Measurements from ENCODE around the gene LRSAM1. TPM values are rescaled to one million over a fixed set of nuclear protein-coding genes. Genes with fewer than 3 reads are reported as not detected.

Gene LRSAM1
- total and polyA plus RNA-seq, 9 of the 15 experiments (the other 6 are each of a cell fraction or from before 2014, with no cell fraction given), result 0.07 to 16.2 (median 4.7) TPM

- TF ChIP-seq, protein P1, sequence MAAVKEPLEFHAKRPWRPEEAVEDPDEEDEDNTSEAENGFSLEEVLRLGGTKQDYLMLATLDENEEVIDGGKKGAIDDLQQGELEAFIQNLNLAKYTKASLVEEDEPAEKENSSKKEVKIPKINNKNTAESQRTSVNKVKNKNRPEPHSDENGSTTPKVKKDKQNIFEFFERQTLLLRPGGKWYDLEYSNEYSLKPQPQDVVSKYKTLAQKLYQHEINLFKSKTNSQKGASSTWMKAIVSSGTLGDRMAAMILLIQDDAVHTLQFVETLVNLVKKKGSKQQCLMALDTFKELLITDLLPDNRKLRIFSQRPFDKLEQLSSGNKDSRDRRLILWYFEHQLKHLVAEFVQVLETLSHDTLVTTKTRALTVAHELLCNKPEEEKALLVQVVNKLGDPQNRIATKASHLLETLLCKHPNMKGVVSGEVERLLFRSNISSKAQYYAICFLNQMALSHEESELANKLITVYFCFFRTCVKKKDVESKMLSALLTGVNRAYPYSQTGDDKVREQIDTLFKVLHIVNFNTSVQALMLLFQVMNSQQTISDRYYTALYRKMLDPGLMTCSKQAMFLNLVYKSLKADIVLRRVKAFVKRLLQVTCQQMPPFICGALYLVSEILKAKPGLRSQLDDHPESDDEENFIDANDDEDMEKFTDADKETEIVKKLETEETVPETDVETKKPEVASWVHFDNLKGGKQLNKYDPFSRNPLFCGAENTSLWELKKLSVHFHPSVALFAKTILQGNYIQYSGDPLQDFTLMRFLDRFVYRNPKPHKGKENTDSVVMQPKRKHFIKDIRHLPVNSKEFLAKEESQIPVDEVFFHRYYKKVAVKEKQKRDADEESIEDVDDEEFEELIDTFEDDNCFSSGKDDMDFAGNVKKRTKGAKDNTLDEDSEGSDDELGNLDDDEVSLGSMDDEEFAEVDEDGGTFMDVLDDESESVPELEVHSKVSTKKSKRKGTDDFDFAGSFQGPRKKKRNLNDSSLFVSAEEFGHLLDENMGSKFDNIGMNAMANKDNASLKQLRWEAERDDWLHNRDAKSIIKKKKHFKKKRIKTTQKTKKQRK (IDR thresholded peaks at IDR 0.05; ENCODE audit: borderline replicate concordance, low read depth, low read length), result no peak
- peak; percentile 35; the same call in 1 of the 2 replicates for TF ChIP-seq TCF3 (CRISPR knock-in tag; IDR thresholded peaks at IDR 0.05)
- TF ChIP-seq ZNF76 (CRISPR knock-in tag; IDR thresholded peaks at IDR 0.05; ENCODE audit: borderline replicate concordance), result 0 out of 2 replicates have a peak, but pooled peaks have one; percentile 61
- TF ChIP-seq EHMT2 (IDR thresholded peaks at IDR 0.05), result no peak
- TF ChIP-seq, protein P2, sequence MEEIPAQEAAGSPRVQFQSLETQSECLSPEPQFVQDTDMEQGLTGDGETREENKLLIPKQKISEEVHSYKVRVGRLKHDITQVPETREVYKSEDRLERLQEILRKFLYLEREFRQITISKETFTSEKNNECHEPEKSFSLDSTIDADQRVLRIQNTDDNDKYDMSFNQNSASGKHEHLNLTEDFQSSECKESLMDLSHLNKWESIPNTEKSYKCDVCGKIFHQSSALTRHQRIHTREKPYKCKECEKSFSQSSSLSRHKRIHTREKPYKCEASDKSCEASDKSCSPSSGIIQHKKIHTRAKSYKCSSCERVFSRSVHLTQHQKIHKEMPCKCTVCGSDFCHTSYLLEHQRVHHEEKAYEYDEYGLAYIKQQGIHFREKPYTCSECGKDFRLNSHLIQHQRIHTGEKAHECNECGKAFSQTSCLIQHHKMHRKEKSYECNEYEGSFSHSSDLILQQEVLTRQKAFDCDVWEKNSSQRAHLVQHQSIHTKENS (CRISPR knock-in tag; IDR thresholded peaks at IDR 0.05), result no peak
- no peak for TF ChIP-seq UBTF (IDR thresholded peaks at IDR 0.05; ENCODE audit: borderline replicate concordance in 1 of 2, low read depth in 2 of 2, low read length in 2 of 2)
- peak; percentile 96 for TF ChIP-seq FIP1L1 (IDR thresholded peaks at IDR 0.05; ENCODE audit: low read depth, low read length, poor library complexity, severe bottlenecking)
- no peak for TF ChIP-seq E2F3 (CRISPR knock-in tag; IDR thresholded peaks at IDR 0.05)
- TF ChIP-seq EWSR1 (IDR thresholded peaks at IDR 0.05; ENCODE audit: borderline replicate concordance, low read depth, partially characterized antibody), result no peak
- peak; percentile 83; the same call in 1 of the 2 replicates for TF ChIP-seq ZNF232 (CRISPR knock-in tag; IDR thresholded peaks at IDR 0.05)
- peak; percentile 91 for TF ChIP-seq GTF2A2 (tag; IDR thresholded peaks at IDR 0.05)
- peak; percentile 96 for TF ChIP-seq ZNF511 (CRISPR knock-in tag; IDR thresholded peaks at IDR 0.05)
- TF ChIP-seq, protein P3, sequence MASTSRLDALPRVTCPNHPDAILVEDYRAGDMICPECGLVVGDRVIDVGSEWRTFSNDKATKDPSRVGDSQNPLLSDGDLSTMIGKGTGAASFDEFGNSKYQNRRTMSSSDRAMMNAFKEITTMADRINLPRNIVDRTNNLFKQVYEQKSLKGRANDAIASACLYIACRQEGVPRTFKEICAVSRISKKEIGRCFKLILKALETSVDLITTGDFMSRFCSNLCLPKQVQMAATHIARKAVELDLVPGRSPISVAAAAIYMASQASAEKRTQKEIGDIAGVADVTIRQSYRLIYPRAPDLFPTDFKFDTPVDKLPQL (IDR thresholded peaks at IDR 0.05; ENCODE audit: extremely low read depth, insufficient read length), result peak; percentile 87
Measured at GRCh38 chr9:127450830-127451607, at the start of gene LRSAM1, which contains the start of gene RPL12 (continued).

Measured in K562 (cell line).